HFFc6 (cell line): Measurements from ENCODE around the gene WFIKKN2. TPM values are rescaled to one million over a fixed set of nuclear protein-coding genes. Genes with fewer than 3 reads are reported as not detected.

ENCODE experiments used
- DNase-seq: peaks from one replicate; pipeline ENCODE4 v3.0.0-alpha.2; 2018
- H3K27ac Mint-ChIP-seq: 2 replicates; pipeline ENCODE4 v1.8.0; 2020; ENCODE audit warnings: mild to moderate bottlenecking, mixed read lengths
- H3K27me3 Mint-ChIP-seq: 2 replicates; pipeline ENCODE4 v1.8.0; 2021; ENCODE audit warnings: mild to moderate bottlenecking, moderate library complexity, mixed read lengths; ENCODE audit not compliant: insufficient read depth
- H3K36me3 Mint-ChIP-seq: 2 replicates; pipeline ENCODE4 v1.8.0; 2021; ENCODE audit warnings: low read depth, mixed read lengths
- H3K4me1 Mint-ChIP-seq: 2 replicates; pipeline ENCODE4 v1.8.0; 2020; ENCODE audit warnings: low read depth, mixed read lengths
- H3K4me3 Mint-ChIP-seq: 2 replicates; pipeline ENCODE4 v1.8.0; 2020; ENCODE audit warnings: mild to moderate bottlenecking, moderate library complexity, mixed read lengths
- H3K9me3 Mint-ChIP-seq: 2 replicates; pipeline ENCODE4 v1.8.0; 2020; ENCODE audit warnings: mild to moderate bottlenecking, mixed read lengths
- total RNA-seq, 6 experiments: library from RNA; stranded (reverse); fragmentation: NEBNext Ultra II Directional; extraction: Animal tissue kit (Norgen Biotek cat#: 25700); gene quantifications; 2 replicates in 1 of 6; 3 replicates in 5 of 6; pipeline ENCODE4 v1.2.3, GENCODE V29; 2021
- TF ChIP-seq, protein P1 (sequence below): fragments of 200-600 bp; sonication (generic); IDR thresholded peaks from 2 replicates; pipeline ENCODE4 v1.5.0; 2021; ENCODE audit warnings: antibody characterized with exemption, mild to moderate bottlenecking

Gene WFIKKN2
- total RNA-seq, 6 experiments from 2014 or later: 0.05 to 0.07 (median 0.05) TPM; not detected in 3

GRCh38 chr17:50839591-50840310 is 4.4 kb downstream of the WFIKKN2 start:
- peaks cover 15% of the 10 kb centered on the region; the same call in 1 of the 2 replicates for H3K27me3 Mint-ChIP-seq
- no peak overlapping the region for H3K4me3 Mint-ChIP-seq
- TF ChIP-seq, protein P1, sequence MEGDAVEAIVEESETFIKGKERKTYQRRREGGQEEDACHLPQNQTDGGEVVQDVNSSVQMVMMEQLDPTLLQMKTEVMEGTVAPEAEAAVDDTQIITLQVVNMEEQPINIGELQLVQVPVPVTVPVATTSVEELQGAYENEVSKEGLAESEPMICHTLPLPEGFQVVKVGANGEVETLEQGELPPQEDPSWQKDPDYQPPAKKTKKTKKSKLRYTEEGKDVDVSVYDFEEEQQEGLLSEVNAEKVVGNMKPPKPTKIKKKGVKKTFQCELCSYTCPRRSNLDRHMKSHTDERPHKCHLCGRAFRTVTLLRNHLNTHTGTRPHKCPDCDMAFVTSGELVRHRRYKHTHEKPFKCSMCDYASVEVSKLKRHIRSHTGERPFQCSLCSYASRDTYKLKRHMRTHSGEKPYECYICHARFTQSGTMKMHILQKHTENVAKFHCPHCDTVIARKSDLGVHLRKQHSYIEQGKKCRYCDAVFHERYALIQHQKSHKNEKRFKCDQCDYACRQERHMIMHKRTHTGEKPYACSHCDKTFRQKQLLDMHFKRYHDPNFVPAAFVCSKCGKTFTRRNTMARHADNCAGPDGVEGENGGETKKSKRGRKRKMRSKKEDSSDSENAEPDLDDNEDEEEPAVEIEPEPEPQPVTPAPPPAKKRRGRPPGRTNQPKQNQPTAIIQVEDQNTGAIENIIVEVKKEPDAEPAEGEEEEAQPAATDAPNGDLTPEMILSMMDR: no peak
- H3K27ac Mint-ChIP-seq: no peak overlapping the region
- H3K4me1 Mint-ChIP-seq: peaks cover 19% of the 10 kb centered on the region
- no peaks in the 10 kb centered on the region for H3K9me3 Mint-ChIP-seq
- DNase-seq: no peak
- no peaks in the 10 kb centered on the region for H3K36me3 Mint-ChIP-seq

- no peaks in the 10 kb centered on the region for H3K9me3 Mint-ChIP-seq
- DNase-seq: no peak
- peaks cover 12% of the 10 kb centered on the region for H3K27me3 Mint-ChIP-seq
- H3K4me1 Mint-ChIP-seq: peaks cover 21% of the 10 kb centered on the region
- H3K36me3 Mint-ChIP-seq: no peaks in the 10 kb centered on the region
- H3K27ac Mint-ChIP-seq: no peak overlapping the region
- TF ChIP-seq, protein P1: no peak
- no peak overlapping the region for H3K4me3 Mint-ChIP-seq
These were observed 5.0 kb downstream of the WFIKKN2 start for GRCh38 chr17:50840311-50840851.

DNA sequence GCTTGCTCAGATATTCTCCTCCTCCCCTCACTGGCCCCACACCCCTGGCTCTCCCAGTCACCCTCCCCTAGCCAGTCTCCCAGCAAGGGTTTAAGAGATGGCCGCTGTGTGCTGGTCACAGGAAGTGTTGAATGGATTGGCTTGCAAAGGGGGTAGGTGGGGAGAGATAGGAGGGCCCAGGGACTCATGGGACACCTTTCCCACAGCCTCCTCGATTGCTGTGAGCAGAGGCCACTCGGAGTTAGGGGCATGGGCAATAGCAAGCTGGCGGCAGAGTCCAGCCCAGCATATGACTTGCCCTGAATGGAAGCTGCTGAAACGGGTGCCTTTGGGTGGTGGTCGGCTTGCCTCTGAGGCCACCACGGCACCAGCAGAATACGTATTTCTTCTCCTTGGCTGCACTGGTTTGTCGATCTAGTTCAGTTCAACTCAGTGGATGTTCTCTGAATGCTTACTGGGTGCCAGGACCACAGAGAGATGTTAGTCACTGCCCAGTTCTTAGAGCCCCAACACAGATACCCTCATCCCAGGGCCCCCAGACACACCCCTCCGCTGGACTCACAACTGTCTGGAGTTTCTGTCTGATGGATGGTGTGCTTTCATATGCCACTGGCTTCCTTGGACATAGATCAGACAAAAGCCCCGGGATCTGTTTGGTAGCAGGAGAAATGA is 6.0 kb downstream of the WFIKKN2 start:
- Mint-ChIP-seq H3K27ac (no peak overlapping the region), H3K36me3 (no peaks in the 10 kb centered on the region), H3K9me3 (no peaks in the 10 kb centered on the region), H3K4me1 (peaks cover 31% of the 10 kb centered on the region), H3K27me3 (peaks cover 10% of the 10 kb centered on the region), H3K4me3 (no peak overlapping the region)
- TF ChIP-seq, protein P1: no peak
- DNase-seq: no peak

DNA sequence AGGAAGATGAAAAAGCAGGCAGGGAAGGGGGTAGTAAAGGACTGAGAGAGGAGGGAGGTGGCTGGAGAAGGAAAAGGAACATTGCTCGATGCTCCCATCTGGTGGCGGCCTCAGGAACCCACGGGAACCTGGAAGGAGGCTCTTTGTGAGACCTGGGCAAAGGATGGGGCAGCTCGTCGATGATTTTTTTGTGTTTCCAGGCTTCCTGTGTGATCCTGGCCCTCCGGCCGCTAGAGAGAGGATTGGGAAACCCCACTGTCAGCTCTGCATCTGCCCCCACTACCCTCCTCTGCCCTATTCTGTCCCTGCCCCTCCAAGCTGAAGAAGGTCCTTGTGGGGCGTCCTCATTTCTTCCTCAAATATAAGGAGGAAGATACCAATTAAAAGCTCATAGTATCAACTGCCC is 6.6 kb downstream of the WFIKKN2 start:
- H3K4me1 Mint-ChIP-seq: peaks cover 31% of the 10 kb centered on the region
- TF ChIP-seq, protein P1: peak; percentile 86
- peak; percentile 60 for DNase-seq
- H3K27me3 Mint-ChIP-seq: peaks cover 8% of the 10 kb centered on the region
- H3K36me3 Mint-ChIP-seq: no peaks in the 10 kb centered on the region
- H3K27ac Mint-ChIP-seq: no peak overlapping the region
- no peak overlapping the region for H3K4me3 Mint-ChIP-seq
- no peaks in the 10 kb centered on the region for H3K9me3 Mint-ChIP-seq

- TF ChIP-seq, protein P1: no peak
- H3K27me3 Mint-ChIP-seq: peaks cover 2% of the 10 kb centered on the region
- DNase-seq: no peak
- no peaks in the 10 kb centered on the region for H3K9me3 Mint-ChIP-seq
- H3K36me3 Mint-ChIP-seq: no peaks in the 10 kb centered on the region
- H3K4me3 Mint-ChIP-seq: no peak overlapping the region
- H3K27ac Mint-ChIP-seq: no peak overlapping the region
- H3K4me1 Mint-ChIP-seq: peaks cover 31% of the 10 kb centered on the region
These were observed 7.2 kb downstream of the WFIKKN2 start for GRCh38 chr17:50842506-50843149.
